Measurements from ENCODE around the gene C12orf75.
"Not testable (repeated sequence)": the region's sequence is repeated elsewhere in the genome, so short reads cannot be mapped to it uniquely, and the experiment has no call there.

C12orf75 gene

GRCh38 chr12:105365231-105365630 is 34.7 kb downstream of the C12orf75 start:
- intact Hi-C loops (cut with DNase I) = no loop called here
- no peak for DNase-seq

GRCh38 chr12:105368047-105368646 is 37.7 kb downstream of the C12orf75 start:
- intact Hi-C loops (cut with DNase I) = no loop called here
- no peak for DNase-seq

- intact Hi-C loops (cut with DNase I) = no loop called here
- DNase-seq = no peak
Measured at GRCh38 chr12:105369014-105369413, 38.5 kb downstream of the C12orf75 start.

GRCh38 chr12:105374303-105374702 is 43.8 kb downstream of the C12orf75 start:
- no peak for DNase-seq
- intact Hi-C loops (cut with DNase I) = no loop called here

GRCh38 chr12:105377077-105377476 is 46.6 kb downstream of the C12orf75 start:
- intact Hi-C loops (cut with DNase I) = no loop called here
- no peak for DNase-seq

- intact Hi-C loops (cut with DNase I) = no loop called here
- DNase-seq = no peak
Measured at GRCh38 chr12:105378911-105379310, 48.4 kb downstream of the C12orf75 start.

- DNase-seq = no peak
- intact Hi-C loops (cut with DNase I) = loop anchor here (2.0 kb wide), 1 partner anchor 104 kb away; no protein-coding TSS in a partner anchor
Measured at GRCh38 chr12:105382771-105383622, 52.5 kb downstream of the C12orf75 start.

GRCh38 chr12:105384220-105384619 is 53.7 kb downstream of the C12orf75 start:
- DNase-seq = no peak
- intact Hi-C loops (cut with DNase I) = no loop called here

GRCh38 chr12:105384916-105385535 is 54.5 kb downstream of the C12orf75 start:
- intact Hi-C loops (cut with DNase I) = no loop called here
- DNase-seq = no peak

- DNase-seq = no peak
- intact Hi-C loops (cut with DNase I) = no loop called here
Measured at GRCh38 chr12:105386431-105386830, 55.9 kb downstream of the C12orf75 start.

- intact Hi-C loops (cut with DNase I) = no loop called here
- no peak for DNase-seq
Measured at GRCh38 chr12:105391231-105391630, 60.7 kb downstream of the C12orf75 start.

GRCh38 chr12:105393587-105393986 is 63.1 kb downstream of the C12orf75 start:
- intact Hi-C loops (cut with DNase I) = no loop called here
- DNase-seq = no peak

GRCh38 chr12:105396024-105396423 is 65.5 kb downstream of the C12orf75 start:
- intact Hi-C loops (cut with DNase I) = no loop called here
- no peak for DNase-seq

- no peak for DNase-seq
- intact Hi-C loops (cut with DNase I) = no loop called here
Measured at GRCh38 chr12:105396983-105397382, 66.5 kb downstream of the C12orf75 start.

- intact Hi-C loops (cut with DNase I) = no loop called here
Measured at GRCh38 chr12:105398930-105399329, 68.4 kb downstream of the C12orf75 start.

GRCh38 chr12:105399428-105400081 is 69.1 kb downstream of the C12orf75 start:
- DNase-seq = no peak
- intact Hi-C loops (cut with DNase I) = no loop called here

More at GRCh38 chr12:105398930-105399329, 68.4 kb downstream of the C12orf75 start:
- no peak for DNase-seq

GRCh38 chr12:105400227-105400626 is 69.7 kb downstream of the C12orf75 start:
- intact Hi-C loops (cut with DNase I) = no loop called here
- no peak for DNase-seq

GRCh38 chr12:105401198-105401597 is 70.7 kb downstream of the C12orf75 start:
- intact Hi-C loops (cut with DNase I) = no loop called here
- DNase-seq = no peak

GRCh38 chr12:105402366-105402765 is 71.9 kb downstream of the C12orf75 start:
- intact Hi-C loops (cut with DNase I) = no loop called here
- no peak for DNase-seq

GRCh38 chr12:105403095-105403494 is 72.6 kb downstream of the C12orf75 start:
- intact Hi-C loops (cut with DNase I) = no loop called here
- no peak for DNase-seq

- DNase-seq; intact Hi-C loops (cut with DNase I): not testable (repeated sequence)
Measured at GRCh38 chr12:105404134-105404533, 73.6 kb downstream of the C12orf75 start.

Measured in posterior cingulate gyrus (tissue), 11 donors.